Posterior vena cava (tissue), 2 donors: ENCODE data around the gene TMEM178A. TPM values are rescaled to one million over a fixed set of nuclear protein-coding genes. Genes with fewer than 3 reads are reported as not detected.
A peak's percentile ranks its signal among the peaks of the same experiment; 100 is the strongest.

Experiments
- DNase-seq: peaks from one replicate; pipeline ENCODE4 v3.0.0-alpha.2; 2020; ENCODE audit warnings: low spot score
- intact Hi-C, 2 donors: fragments of 100-400 bp; cut with DNase I; formaldehyde crosslinking; loops; one replicate each; pipeline versions ENCODE4 v1.14.1 to v1.14.2; 2022 to 2023
- total RNA-seq, 2 donors: library from RNA; stranded (reverse); fragmentation: NEBNext Ultra II Directional; extraction: Animal tissue kit (Norgen Biotek cat#: 25700); gene quantifications; one replicate each; pipeline ENCODE4 v1.2.1, GENCODE V29; 2021
- donor health status: DM: yes; HTN: yes; CAD: no.
- donor health status: DM: yes; HTN: yes; CAD: no.

Gene TMEM178A
- total RNA-seq, 2 donors from 2014 or later = 0.69 to 1.0 TPM

DNA sequence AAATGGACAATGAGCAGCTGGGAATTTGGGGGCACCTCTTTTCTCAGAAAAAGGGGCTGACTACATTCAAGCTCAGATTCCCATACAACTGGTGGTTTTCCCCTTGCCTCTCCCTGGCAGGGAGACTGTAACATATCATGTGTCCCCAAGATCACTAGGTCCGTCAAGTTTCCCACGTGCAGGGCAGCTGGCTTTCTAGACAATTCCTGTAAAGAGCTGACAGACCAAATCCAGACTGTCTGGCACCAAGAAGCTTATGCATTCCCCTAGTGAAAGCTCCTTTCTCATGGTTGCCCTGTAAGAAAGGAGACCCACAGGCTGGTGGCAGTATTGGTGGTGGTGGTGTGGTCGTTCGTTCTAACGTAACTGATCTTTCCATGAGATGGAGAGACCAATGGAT is 64.6 kb downstream of the TMEM178A start:
- intact Hi-C loops = no loop called here
- DNase-seq = no peak

DNA sequence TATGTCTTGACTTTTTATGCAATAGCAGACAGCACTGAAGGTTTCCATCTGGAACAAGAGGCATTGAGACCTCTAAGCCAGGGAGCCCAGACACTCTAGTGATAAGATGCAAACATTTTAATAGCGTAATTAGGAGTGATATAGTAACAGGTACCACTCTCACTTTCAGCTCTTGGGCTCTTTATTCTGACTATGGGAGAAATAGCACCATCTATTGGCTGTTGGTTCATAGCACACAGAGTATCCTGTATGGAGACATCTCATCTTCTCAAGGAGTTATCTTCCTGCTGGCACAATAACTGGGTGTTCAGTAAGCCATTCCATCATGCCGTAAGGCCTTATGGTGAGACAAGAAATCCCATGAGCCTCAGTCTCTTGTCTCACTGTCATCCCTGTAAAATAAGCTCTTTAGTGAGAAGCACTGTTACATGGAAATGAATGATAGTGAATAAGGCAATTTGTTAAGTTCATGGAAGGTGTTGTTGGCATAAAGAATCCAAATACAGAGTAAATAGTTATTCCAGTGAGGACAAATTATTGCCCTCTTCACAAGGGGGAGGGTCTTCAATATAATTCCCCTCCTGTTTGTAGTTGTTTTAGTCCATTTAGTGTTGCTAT is 65.1 kb downstream of the TMEM178A start:
- intact Hi-C loops = no loop called here
- DNase-seq = no peak

DNA sequence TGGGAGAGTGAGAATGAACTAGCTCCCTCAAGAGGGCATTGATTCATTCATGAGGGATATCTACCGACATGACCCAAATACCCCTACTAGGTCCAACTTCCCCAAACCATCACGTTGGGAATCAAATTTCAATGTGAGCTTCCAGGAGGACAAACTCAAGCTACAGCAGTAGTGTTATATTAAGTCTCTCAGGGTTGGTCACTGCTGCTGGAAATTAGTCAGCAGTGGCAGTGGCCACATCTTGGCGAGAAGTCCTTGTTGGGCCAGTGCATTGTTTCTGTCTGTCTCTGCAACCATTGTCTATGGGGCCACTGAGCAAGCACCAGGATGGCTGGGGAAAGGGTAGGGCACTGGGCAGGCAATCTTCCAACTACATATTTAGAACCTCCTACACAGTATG is 65.8 kb downstream of the TMEM178A start:
- no peak for DNase-seq
- intact Hi-C loops = no loop called here

DNA sequence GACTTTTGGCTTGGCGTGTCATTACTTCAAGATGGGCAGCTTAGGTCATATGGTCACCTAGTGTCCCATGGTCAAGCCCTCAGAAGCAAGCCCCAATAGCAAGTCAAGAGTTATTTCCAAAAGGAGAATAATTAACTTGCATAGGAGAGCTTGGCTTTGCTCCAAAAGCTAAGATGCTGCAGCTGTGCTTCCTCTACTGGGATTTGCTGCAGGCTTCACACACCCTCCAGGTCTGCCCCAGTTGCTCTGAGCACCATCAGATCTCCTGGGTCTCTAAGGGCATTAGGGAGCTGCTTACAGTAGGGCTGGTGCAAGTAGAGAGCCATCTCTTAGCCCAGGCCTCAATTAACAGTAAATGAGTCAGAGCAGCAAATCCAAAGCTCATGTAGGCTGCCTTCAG is 66.8 kb downstream of the TMEM178A start:
- intact Hi-C loops = no loop called here
- DNase-seq = no peak

DNA sequence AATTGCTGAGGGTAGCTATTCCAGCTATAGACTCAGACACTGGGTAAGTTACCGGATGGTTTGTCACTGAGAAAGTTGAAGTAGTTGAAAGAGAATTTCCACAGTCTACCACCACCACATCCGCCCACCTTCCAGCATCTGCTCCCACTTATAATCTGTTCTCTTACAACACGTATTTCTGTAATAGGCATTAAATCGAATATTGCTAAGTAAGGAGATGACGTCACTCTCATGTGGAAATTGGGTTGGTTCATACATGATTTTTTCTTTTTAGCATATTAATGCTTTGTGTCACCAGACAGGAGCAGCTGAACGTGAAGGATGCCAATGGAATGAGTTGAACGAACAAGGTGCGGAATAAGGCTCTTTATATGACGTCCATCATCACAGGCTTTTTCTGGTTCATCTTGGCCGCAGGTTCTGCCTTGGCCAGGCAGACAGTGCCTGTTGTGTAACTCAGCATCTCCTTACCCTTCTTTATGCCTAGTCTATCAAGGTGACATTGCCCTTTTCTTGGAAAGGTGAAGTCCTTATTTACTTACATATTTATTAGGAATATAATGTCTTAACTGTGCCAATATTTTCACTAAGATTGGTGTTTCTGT is 67.5 kb downstream of the TMEM178A start:
- intact Hi-C loops = no loop called here
- DNase-seq = no peak

DNA sequence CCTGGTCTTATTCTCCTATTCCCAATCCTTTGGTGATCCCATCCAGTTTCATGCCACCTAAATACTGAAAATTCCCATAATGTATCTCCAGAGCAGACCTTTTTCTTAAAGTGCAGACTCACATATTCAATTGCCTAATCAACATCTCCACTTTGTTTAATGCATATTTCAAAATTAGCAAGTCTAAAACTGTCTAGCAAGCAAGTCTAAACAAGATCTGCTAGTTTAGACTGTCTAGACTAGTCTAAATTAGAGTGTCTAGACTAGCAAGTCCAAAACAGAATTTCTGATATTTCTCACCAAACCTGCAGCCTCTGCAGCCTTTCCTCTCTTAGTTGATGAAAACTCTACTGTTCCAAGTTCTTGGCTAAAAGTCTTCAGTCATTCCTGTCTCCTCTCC is 68.7 kb downstream of the TMEM178A start:
- no peak for DNase-seq
- intact Hi-C loops = no loop called here

DNA sequence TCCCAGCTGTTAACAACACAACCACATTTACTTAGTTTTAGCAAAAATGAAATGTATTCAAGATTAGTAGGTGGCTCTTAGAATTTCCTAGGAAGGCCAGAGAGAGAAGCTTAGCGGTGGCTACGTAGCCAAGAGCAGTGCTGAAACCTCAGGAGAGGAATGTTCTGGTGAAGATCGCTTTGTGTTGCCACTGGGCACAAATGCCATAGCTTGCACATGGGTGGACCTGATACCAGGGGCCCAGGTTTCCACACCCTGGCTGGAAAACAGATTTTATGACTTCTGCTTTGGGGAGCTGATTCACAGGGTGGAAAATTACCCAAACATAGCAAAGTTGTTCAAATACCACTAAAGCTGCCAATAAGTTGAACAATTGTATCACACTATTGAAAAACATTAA is 69.9 kb downstream of the TMEM178A start:
- intact Hi-C loops = no loop called here
- no peak for DNase-seq

DNA sequence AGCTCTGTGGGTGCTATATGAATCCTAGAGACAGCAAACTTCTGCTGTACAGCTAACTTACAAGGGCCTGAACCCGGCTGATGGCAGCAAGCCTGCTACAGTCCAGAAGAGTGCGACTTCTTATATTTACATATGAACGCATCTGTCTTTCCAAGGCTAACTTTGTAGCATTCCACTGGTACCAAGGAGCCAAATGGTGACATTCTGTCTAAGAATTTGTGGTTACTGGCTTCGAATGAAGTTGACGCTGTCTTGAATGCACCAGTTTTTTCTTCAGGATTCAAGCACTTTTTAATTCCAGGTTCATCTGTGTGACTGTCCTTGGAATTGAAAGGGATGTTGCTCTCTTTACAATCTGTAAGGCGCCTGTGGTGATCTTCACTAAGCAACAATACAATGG is 70.9 kb downstream of the TMEM178A start:
- no peak for DNase-seq
- intact Hi-C loops = no loop called here

DNA sequence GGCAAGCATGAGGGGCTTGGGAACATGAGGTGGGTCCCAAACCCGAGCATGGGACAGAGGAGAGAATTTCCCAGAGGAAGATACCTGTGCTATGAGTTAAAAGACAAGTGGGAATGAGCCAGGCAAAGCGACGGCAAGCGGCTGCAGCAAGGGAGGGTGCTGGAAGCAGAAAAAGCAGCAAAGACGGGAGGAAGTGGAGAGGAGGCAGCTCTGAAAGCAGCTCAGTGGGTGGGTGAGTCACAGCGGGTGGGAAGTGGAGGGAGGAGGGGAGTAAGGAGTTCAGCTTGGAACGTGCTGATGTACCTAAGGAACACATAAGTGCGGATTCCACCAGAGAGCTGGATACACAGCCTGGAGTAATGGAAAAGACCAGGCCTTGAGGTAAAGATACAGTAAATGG is 71.9 kb downstream of the TMEM178A start:
- peak; percentile 80 for DNase-seq
- intact Hi-C loops = no loop called here

DNA sequence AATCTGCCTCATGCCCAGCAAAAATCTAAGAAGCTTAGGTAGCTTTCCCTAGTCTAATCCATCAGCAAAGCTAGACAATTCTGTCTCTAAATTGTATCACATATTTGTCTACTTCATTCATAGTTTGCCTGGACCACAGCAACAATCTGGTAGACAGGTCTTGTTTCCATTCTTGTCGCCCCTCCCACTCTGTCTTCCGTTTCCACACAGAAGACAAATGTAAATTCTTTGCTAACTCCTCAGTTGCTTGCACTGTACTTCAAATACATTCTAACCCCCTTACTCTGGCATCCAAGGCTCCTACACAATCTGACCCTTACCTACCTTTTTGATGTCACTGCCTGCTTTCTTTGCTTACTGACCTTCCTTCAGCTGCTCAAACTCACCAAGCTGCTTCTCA is 73.2 kb downstream of the TMEM178A start:
- intact Hi-C loops = no loop called here

DNA sequence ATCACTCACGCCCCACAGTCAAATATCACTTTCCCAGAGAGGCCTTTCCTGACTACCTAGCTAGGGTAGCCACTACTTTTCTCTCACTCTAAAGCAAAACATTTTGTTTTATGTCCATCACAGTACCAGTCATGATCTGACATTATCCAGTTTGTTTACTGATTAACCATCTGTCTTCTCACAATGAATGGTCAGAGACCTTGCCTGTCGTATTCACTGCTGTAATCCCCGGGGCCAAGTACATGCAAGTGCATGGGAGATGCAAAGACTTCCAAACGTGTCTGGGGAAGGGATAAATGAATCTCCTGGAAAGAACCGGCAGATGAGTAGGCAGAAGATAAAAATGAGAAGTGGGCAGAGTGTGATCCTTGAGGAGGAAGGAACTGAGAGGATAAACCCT is 73.7 kb downstream of the TMEM178A start:
- intact Hi-C loops = no loop called here
- DNase-seq = no peak

More for the DNA sequence above, 73.2 kb downstream of the TMEM178A start:
- DNase-seq = no peak

DNA sequence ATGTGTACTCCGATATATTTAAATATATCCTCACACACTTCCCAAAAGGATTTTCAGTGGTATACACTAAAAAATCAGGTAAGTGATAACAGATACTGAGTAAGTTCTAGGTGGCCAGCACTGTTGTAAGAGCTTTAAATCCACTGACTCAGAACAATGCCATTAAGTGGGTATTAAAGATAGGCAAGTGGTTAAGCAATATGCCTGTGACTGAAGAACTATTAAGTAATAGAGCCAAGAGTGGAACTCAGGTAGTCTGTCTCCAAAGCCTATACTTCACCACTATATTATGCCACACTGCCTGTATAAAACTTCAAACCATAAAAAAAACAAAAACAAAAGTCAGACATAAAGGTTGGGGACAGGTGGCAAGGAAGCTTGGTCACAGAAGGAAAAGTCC is 76.2 kb downstream of the TMEM178A start:
- intact Hi-C loops = no loop called here
- no peak for DNase-seq

DNA sequence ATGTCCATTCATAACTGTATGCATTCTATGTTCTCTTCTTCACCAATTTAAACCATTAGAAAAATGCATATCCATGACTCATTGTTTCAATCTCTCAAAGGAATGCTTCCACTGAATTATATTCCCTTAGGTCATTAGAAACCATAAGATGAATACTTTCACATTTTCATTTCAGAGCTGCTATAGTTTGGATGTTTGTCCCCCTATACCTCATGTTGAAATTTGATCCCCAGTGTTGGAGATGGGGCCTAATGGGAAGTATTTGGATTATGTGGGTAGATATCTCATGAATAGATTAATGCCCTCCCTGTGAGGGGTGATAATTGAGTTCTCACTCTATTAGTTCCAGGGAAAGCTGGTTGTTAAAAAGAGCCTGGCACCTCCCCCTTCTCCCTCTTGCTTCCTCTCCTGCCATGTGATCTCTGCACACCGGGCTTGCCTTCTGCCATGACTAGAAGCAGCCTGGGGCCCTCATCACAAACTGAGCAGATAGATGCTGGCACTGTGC is 77.6 kb downstream of the TMEM178A start:
- intact Hi-C loops = no loop called here
- DNase-seq = no peak

DNA sequence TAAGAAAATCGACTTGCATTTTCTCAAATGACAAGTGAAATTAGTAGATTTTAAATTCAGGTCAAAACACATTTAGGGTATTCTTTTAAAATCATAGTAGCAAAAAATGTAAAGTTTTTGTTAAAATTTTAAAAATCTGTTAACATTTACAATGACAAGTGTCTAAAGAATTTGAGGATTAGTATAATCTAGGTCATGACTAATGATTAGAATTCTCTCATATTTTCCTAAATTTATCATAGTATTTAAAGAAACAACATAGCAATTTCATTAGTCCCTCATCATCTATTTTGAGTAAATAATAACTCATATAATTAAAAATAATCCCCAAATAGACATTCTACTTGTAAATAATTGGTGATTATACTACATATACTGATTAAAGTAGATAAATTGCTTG is 89.7 kb downstream of the TMEM178A start:
- DNase-seq = no peak
- intact Hi-C loops = no loop called here

DNA sequence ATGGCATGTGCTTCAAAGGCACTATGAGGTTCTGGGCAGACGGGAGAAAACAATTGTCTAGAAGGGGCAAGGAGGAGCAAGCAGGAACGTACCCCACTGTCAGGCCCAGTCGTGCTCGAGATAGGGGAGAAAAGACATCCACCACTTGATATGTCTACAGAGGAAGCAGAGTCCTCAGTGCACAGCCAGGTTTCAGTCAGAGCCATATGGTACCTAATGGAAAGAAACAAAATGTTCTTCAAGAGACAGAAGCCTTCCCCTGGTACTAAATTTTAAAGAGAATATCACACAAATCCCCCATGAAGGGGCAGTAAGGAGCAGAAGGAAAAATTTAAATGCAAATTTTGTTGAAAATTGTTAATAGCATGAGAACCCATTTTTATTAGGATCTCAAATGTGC is 91.4 kb downstream of the TMEM178A start:
- no peak for DNase-seq
- intact Hi-C loops = no loop called here

DNA sequence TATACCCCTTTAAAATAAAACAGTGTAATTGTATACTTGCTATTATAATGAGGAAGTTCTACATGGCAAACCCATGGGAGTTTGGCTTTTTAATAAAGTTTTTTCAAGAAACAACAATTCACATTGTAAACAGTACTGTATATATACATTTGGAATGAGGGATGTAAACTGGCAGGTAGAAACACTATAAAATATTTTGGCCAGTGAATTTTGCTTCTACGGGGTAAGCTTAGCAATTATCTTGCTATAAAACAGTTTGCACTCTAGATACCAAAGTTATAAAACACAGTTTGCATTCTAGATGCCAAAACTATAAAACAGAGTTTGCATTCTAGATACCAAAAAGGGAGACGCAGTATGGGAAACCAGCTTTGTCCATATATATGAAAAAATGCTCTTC is 96.7 kb downstream of the TMEM178A start:
- intact Hi-C loops = no loop called here
- DNase-seq = no peak

Other genes with a start within 250 kb of the TMEM178A start
- 10 to 100 TPM; 24.7 to 47.4 TPM for gene MAP4K3, start 228.6 kb upstream of the TMEM178A start, total RNA-seq
- gene THUMPD2, start 113.3 kb downstream of the TMEM178A start, total RNA-seq = 10 to 100 TPM in 1 of 2 donors, 1 to 10 TPM in 1; 9.9 to 10.3 TPM